Neural cell (in vitro differentiated cells): ENCODE data around the gene PIWIL1. TPM values are rescaled to one million over a fixed set of nuclear protein-coding genes. Genes with fewer than 3 reads are reported as not detected.

Source experiments
- H2AFZ ChIP-seq: fragments of 200-600, 300-800 bp; sonication (generic), shearing (Covaris generic); 2 replicates; pipeline ENCODE4 v1.6.0; 2014; ENCODE audit warnings: low read depth, mild to moderate bottlenecking, antibody characterized with exemption, low read length, moderate library complexity
- H3F3A ChIP-seq: fragments of 200-600 bp; shearing (Covaris generic); 2 replicates; pipeline ENCODE4 v1.6.1; 2016; ENCODE audit warnings: mild to moderate bottlenecking, moderate library complexity, mixed read lengths, antibody characterized with exemption, low read length; ENCODE audit not compliant: insufficient read depth, poor library complexity, severe bottlenecking
- H3K27ac ChIP-seq: fragments of 200-600, 300-800 bp; sonication (generic), shearing (Covaris generic); 2 replicates; pipeline ENCODE4 v1.5.1; 2014; ENCODE audit warnings: mild to moderate bottlenecking, low read length, moderate library complexity
- H3K27me3 ChIP-seq: fragments of 300-800, 200-600 bp; sonication (generic), shearing (Covaris generic); 2 replicates; pipeline ENCODE4 v1.6.0; 2014; ENCODE audit warnings: mild to moderate bottlenecking, low read depth, low read length, moderate library complexity; ENCODE audit not compliant: insufficient read depth
- H3K36me3 ChIP-seq: fragments of 300-800, 200-600 bp; sonication (generic), shearing (Covaris generic); 2 replicates; pipeline ENCODE4 v1.5.1; 2014; ENCODE audit warnings: mild to moderate bottlenecking, antibody characterized with exemption, low read length, moderate library complexity; ENCODE audit not compliant: insufficient read depth
- H3K4me2 ChIP-seq: fragments of 300-800, 200-600 bp; sonication (generic), shearing (Covaris generic); 2 replicates; pipeline ENCODE4 v1.6.0; 2014; ENCODE audit warnings: mild to moderate bottlenecking, low read length
- H3K4me3 ChIP-seq: fragments of 300-800, 200-600 bp; sonication (generic), shearing (Covaris generic); 2 replicates; pipeline ENCODE4 v1.5.1; 2014; ENCODE audit warnings: mild to moderate bottlenecking, low read length, moderate library complexity
- H3K79me2 ChIP-seq: fragments of 200-600 bp; shearing (Covaris generic); replicated peaks from 2 replicates; pipeline ENCODE4 v1.6.0; 2014; ENCODE audit warnings: mild to moderate bottlenecking, low read length, moderate library complexity; ENCODE audit not compliant: insufficient read depth
- H3K9ac ChIP-seq: fragments of 300-800, 200-600 bp; sonication (generic), shearing (Covaris generic); 2 replicates; pipeline ENCODE4 v1.6.1; 2016; ENCODE audit warnings: mild to moderate bottlenecking, low read length, mixed read lengths
- H3K9me2 ChIP-seq: fragments of 200-600 bp; shearing (Covaris generic); 2 replicates; pipeline ENCODE4 v1.6.1; 2016; ENCODE audit warnings: mild to moderate bottlenecking, low read length, mixed read lengths; ENCODE audit not compliant: insufficient read depth
- H3K9me3 ChIP-seq: fragments of 200-600, 300-800 bp; sonication (generic), shearing (Covaris generic); 2 replicates; pipeline ENCODE4 v1.6.1; 2016; ENCODE audit warnings: mild to moderate bottlenecking, mixed run types, low read length, moderate library complexity, mixed read lengths
- H4K20me1 ChIP-seq: fragments of 200-600 bp; shearing (Covaris generic); 2 replicates; pipeline ENCODE4 v1.6.1; 2016; ENCODE audit warnings: mild to moderate bottlenecking, mixed run types; ENCODE audit not compliant: insufficient read depth
- EP300 ChIP-seq: fragments of 450-650 bp; conservative IDR thresholded peaks from 2 replicates; pipeline ENCODE4 v1.6.1; 2014; ENCODE audit warnings: antibody characterized with exemption, mild to moderate bottlenecking, moderate library complexity; ENCODE audit not compliant: poor library complexity, severe bottlenecking
- EZH2 ChIP-seq: fragments of 200-600, 300-800 bp; shearing (Covaris generic), sonication (generic); IDR thresholded peaks from 2 replicates; pipeline ENCODE4 v1.6.1; 2014; ENCODE audit warnings: antibody characterized with exemption, low read length, borderline replicate concordance, mild to moderate bottlenecking; ENCODE audit not compliant: insufficient read depth, poor library complexity, severe bottlenecking
- MXI1 ChIP-seq: fragments of 450-650 bp; conservative IDR thresholded peaks from 2 replicates; pipeline ENCODE4 v1.6.1; 2014; ENCODE audit warnings: antibody characterized with exemption, mild to moderate bottlenecking; ENCODE audit not compliant: poor library complexity, severe bottlenecking
- POLR2AphosphoS5 ChIP-seq: IDR thresholded peaks from 2 replicates; pipeline ENCODE4 v1.6.1; 2012
- RAD21 ChIP-seq: fragments of 450-650 bp; conservative IDR thresholded peaks from 2 replicates; pipeline ENCODE4 v1.6.1; 2014; ENCODE audit warnings: antibody characterized with exemption, mild to moderate bottlenecking, moderate library complexity
- SMC3 ChIP-seq: fragments of 450-650 bp; conservative IDR thresholded peaks from 2 replicates; pipeline ENCODE4 v1.6.1; 2014; ENCODE audit warnings: antibody characterized with exemption, mild to moderate bottlenecking, moderate library complexity; ENCODE audit not compliant: poor library complexity
- TAF1 ChIP-seq: IDR thresholded peaks from 2 replicates; pipeline ENCODE4 v1.6.1; 2012; ENCODE audit warnings: low read depth
- polyA plus RNA-seq: library from polyadenylated mRNA; depleted of rRNA; stranded (reverse); fragments of >200 nt; gene quantifications from 2 replicates; pipeline ENCODE4 v1.2.3, GENCODE V29; 2014
- TF ChIP-seq, protein P1 (sequence below): fragments of 450-650 bp; IDR thresholded peaks from 2 replicates; pipeline ENCODE4 v1.5.1; 2014; ENCODE audit warnings: antibody characterized with exemption, mild to moderate bottlenecking, moderate library complexity; ENCODE audit not compliant: poor library complexity, severe bottlenecking
- TF ChIP-seq, protein P2 (sequence below): IDR thresholded peaks from 2 replicates; pipeline ENCODE4 v1.6.1; 2012; ENCODE audit warnings: borderline replicate concordance

Gene PIWIL1
- polyA plus RNA-seq, 1 donor from 2014 or later = not detected

DNA sequence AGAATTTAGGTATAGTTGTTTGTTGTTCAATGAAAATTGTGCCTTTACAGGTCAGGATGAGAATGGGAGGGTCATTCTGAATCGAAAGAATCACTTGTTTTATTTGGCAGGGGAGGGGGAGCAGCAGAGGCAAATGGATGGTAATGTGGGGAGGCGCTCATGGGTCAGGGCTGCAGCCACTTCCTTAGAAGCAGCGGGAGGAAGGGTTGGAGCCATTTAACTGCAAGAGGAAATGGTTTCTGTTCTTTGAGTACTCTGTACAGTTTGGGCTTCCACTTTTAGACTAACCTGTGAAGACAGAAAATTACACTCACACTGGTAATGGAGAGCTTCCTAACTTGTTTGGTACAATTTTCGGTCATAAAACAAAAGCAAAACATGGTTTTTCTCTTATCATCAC lies 57.2 kb downstream of the PIWIL1 start:
- Histone ChIP-seq H3K9me2 (no peaks in the 10 kb centered on the region), H3K4me2 (no peak overlapping the region), H2AFZ (no peak overlapping the region), H3F3A (no peaks in the 10 kb centered on the region), H3K27me3 (no peaks in the 10 kb centered on the region), H3K27ac (no peak overlapping the region), H3K9ac (no peak overlapping the region), H3K36me3 (no peaks in the 10 kb centered on the region), H3K79me2 (no peaks in the 10 kb centered on the region), H3K9me3 (no peaks in the 10 kb centered on the region), H3K4me3 (no peak overlapping the region), H4K20me1 (no peaks in the 10 kb centered on the region)
- TF ChIP-seq MXI1 = no peak
- TF ChIP-seq POLR2AphosphoS5 = no peak
- no peak for TF ChIP-seq RAD21
- TF ChIP-seq SMC3 = no peak
- TF ChIP-seq, protein P1, sequence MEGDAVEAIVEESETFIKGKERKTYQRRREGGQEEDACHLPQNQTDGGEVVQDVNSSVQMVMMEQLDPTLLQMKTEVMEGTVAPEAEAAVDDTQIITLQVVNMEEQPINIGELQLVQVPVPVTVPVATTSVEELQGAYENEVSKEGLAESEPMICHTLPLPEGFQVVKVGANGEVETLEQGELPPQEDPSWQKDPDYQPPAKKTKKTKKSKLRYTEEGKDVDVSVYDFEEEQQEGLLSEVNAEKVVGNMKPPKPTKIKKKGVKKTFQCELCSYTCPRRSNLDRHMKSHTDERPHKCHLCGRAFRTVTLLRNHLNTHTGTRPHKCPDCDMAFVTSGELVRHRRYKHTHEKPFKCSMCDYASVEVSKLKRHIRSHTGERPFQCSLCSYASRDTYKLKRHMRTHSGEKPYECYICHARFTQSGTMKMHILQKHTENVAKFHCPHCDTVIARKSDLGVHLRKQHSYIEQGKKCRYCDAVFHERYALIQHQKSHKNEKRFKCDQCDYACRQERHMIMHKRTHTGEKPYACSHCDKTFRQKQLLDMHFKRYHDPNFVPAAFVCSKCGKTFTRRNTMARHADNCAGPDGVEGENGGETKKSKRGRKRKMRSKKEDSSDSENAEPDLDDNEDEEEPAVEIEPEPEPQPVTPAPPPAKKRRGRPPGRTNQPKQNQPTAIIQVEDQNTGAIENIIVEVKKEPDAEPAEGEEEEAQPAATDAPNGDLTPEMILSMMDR = no peak
- no peak for TF ChIP-seq EZH2
- no peak for TF ChIP-seq TAF1

DNA sequence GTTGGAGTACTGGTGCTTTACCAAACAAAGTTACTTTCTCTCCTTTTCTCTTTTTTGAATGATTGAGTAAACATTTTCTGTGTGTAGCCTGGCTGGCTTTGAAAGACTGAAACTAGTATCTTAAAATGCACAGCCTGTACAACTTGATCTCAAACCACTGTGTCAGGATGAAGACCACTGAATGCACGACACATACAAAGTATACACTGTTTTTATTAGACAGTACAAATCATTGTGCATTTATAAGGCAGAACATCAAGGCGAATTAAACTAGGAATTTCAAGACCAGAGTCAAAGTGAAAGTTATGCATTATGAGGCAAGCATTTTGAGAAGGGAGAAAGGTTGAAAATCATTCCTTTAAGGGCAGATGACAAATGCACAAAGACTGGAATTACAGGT lies 59.0 kb downstream of the PIWIL1 start:
- Histone ChIP-seq H3K4me3 (no peak overlapping the region), H4K20me1 (no peaks in the 10 kb centered on the region), H3K9me3 (no peaks in the 10 kb centered on the region), H3K36me3 (no peaks in the 10 kb centered on the region), H3K4me2 (no peak overlapping the region), H3K9ac (no peak overlapping the region), H3K9me2 (no peaks in the 10 kb centered on the region), H2AFZ (no peak overlapping the region), H3F3A (no peaks in the 10 kb centered on the region), H3K79me2 (no peaks in the 10 kb centered on the region), H3K27ac (no peak overlapping the region), H3K27me3 (no peaks in the 10 kb centered on the region)
- TF ChIP-seq, protein P2, sequence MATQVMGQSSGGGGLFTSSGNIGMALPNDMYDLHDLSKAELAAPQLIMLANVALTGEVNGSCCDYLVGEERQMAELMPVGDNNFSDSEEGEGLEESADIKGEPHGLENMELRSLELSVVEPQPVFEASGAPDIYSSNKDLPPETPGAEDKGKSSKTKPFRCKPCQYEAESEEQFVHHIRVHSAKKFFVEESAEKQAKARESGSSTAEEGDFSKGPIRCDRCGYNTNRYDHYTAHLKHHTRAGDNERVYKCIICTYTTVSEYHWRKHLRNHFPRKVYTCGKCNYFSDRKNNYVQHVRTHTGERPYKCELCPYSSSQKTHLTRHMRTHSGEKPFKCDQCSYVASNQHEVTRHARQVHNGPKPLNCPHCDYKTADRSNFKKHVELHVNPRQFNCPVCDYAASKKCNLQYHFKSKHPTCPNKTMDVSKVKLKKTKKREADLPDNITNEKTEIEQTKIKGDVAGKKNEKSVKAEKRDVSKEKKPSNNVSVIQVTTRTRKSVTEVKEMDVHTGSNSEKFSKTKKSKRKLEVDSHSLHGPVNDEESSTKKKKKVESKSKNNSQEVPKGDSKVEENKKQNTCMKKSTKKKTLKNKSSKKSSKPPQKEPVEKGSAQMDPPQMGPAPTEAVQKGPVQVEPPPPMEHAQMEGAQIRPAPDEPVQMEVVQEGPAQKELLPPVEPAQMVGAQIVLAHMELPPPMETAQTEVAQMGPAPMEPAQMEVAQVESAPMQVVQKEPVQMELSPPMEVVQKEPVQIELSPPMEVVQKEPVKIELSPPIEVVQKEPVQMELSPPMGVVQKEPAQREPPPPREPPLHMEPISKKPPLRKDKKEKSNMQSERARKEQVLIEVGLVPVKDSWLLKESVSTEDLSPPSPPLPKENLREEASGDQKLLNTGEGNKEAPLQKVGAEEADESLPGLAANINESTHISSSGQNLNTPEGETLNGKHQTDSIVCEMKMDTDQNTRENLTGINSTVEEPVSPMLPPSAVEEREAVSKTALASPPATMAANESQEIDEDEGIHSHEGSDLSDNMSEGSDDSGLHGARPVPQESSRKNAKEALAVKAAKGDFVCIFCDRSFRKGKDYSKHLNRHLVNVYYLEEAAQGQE = no peak
- TF ChIP-seq POLR2AphosphoS5 (no peak), RAD21 (no peak), EZH2 (no peak), EP300 (no peak), SMC3 (no peak), TAF1 (no peak), MXI1 (no peak)
- TF ChIP-seq, protein P1 = no peak
